H9 (cell line): ENCODE results near the gene MACROD1. TPM values are rescaled to one million over a fixed set of nuclear protein-coding genes. Genes with fewer than 3 reads are reported as not detected.

Source experiments
- DNase-seq: peaks from one replicate; pipeline ENCODE4 v3.0.0-alpha.2; 2017
- H2AFZ ChIP-seq: one replicate; pipeline ENCODE4 v1.6.1; 2013; ENCODE audit warnings: mild to moderate bottlenecking, low read length, control low read depth, moderate library complexity
- H2AK5ac ChIP-seq: 2 replicates; pipeline ENCODE4 v1.6.1; 2013; ENCODE audit warnings: low read length, control low read depth, mixed read lengths; ENCODE audit not compliant: insufficient read length
- H2BK120ac ChIP-seq: one replicate; pipeline ENCODE4 v1.6.1; 2013; ENCODE audit warnings: low read depth, mild to moderate bottlenecking, low read length, control low read depth, inconsistent platforms; ENCODE audit not compliant: poor library complexity, severe bottlenecking
- H2BK12ac ChIP-seq: 2 replicates; pipeline ENCODE4 v1.6.1; 2013; ENCODE audit warnings: low read length, control low read depth, mixed read lengths, low read depth; ENCODE audit not compliant: insufficient read length
- H2BK15ac ChIP-seq: 2 replicates; pipeline ENCODE4 v1.6.1; 2013; ENCODE audit warnings: low read depth, low read length, control low read depth
- H2BK20ac ChIP-seq: one replicate; pipeline ENCODE4 v1.6.1; 2013; ENCODE audit warnings: low read depth, mild to moderate bottlenecking, low read length, control low read depth, inconsistent platforms; ENCODE audit not compliant: poor library complexity, severe bottlenecking
- H2BK5ac ChIP-seq: 2 replicates; pipeline ENCODE4 v1.6.1; 2013; ENCODE audit warnings: low read length, control low read depth, mixed read lengths; ENCODE audit not compliant: insufficient read length
- H3K14ac ChIP-seq: 2 replicates; pipeline ENCODE4 v1.6.1; 2013; ENCODE audit warnings: low read length, control low read depth; ENCODE audit not compliant: insufficient read depth
- H3K18ac ChIP-seq: 2 replicates; pipeline ENCODE4 v1.6.1; 2013; ENCODE audit warnings: low read depth, mild to moderate bottlenecking, mixed read lengths, low read length, control low read depth; ENCODE audit not compliant: insufficient read length
- H3K23ac ChIP-seq: 2 replicates; pipeline ENCODE4 v1.6.1; 2013; ENCODE audit warnings: low read length, control low read depth, mixed read lengths, low read depth; ENCODE audit not compliant: insufficient read length
- H3K23me2 ChIP-seq: 2 replicates; pipeline ENCODE4 v1.6.1; 2013; ENCODE audit warnings: low read depth, mild to moderate bottlenecking, mixed read lengths, low read length, control low read depth; ENCODE audit not compliant: insufficient read length, poor library complexity, severe bottlenecking
- H3K27ac ChIP-seq: 2 replicates; pipeline ENCODE4 v1.5.1; 2013; ENCODE audit warnings: low read length, control low read depth, mixed read lengths, low read depth; ENCODE audit not compliant: insufficient read length
- H3K27me3 ChIP-seq: 2 replicates; pipeline ENCODE4 v1.6.1; 2013; ENCODE audit warnings: low read length, control low read depth, inconsistent platforms; ENCODE audit not compliant: insufficient read depth
- H3K4ac ChIP-seq: 2 replicates; pipeline ENCODE4 v1.6.1; 2013; ENCODE audit warnings: low read depth, mild to moderate bottlenecking, control low read depth, inconsistent platforms, low read length, moderate library complexity
- H3K4me1 ChIP-seq: 2 replicates; pipeline ENCODE4 v1.6.1; 2013; ENCODE audit warnings: low read length, control low read depth, inconsistent platforms; ENCODE audit not compliant: insufficient read depth
- H3K4me2 ChIP-seq: 2 replicates; pipeline ENCODE4 v1.6.1; 2013; ENCODE audit warnings: low read length, control low read depth, mixed read lengths; ENCODE audit not compliant: insufficient read length, insufficient read depth
- H3K56ac ChIP-seq: 2 replicates; pipeline ENCODE4 v1.6.1; 2013; ENCODE audit warnings: low read depth, mild to moderate bottlenecking, mixed read lengths, low read length, control low read depth; ENCODE audit not compliant: insufficient read length
- H3K79me1 ChIP-seq: 2 replicates; pipeline ENCODE4 v1.6.1; 2013; ENCODE audit warnings: low read depth, mild to moderate bottlenecking, moderate library complexity, low read length, control low read depth, inconsistent platforms; ENCODE audit not compliant: insufficient read depth, poor library complexity, severe bottlenecking
- H3K79me2 ChIP-seq: 2 replicates; pipeline ENCODE4 v1.6.1; 2013; ENCODE audit warnings: low read length, control low read depth, inconsistent platforms; ENCODE audit not compliant: insufficient read depth
- H3K9ac ChIP-seq: 2 replicates; pipeline ENCODE4 v1.6.1; 2013; ENCODE audit warnings: low read length, control low read depth, mixed read lengths; ENCODE audit not compliant: insufficient read length; ENCODE audit errors: extremely low read depth
- H3K9me3 ChIP-seq: one replicate; pipeline ENCODE4 v1.6.1; 2013; ENCODE audit warnings: low read depth, low read length, inconsistent platforms; ENCODE audit not compliant: control insufficient read depth
- H3T11ph ChIP-seq: one replicate; pipeline ENCODE4 v1.6.1; 2013; ENCODE audit warnings: mild to moderate bottlenecking, low read length, control low read depth, inconsistent platforms
- H4K20me1 ChIP-seq: one replicate; pipeline ENCODE4 v1.6.1; 2013; ENCODE audit not compliant: control insufficient read depth, insufficient read length, insufficient read depth
- H4K5ac ChIP-seq: 2 replicates; pipeline ENCODE4 v1.6.1; 2013; ENCODE audit warnings: low read depth, mild to moderate bottlenecking, mixed read lengths, low read length, control low read depth; ENCODE audit not compliant: insufficient read length
- H4K8ac ChIP-seq: replicated peaks from 2 replicates; pipeline ENCODE4 v1.6.1; 2013; ENCODE audit warnings: low read length, control low read depth, mixed read lengths, low read depth; ENCODE audit not compliant: insufficient read length
- H4K91ac ChIP-seq: 2 replicates; pipeline ENCODE4 v1.6.1; 2013; ENCODE audit warnings: low read depth, mild to moderate bottlenecking, moderate library complexity, mixed read lengths, low read length, control low read depth; ENCODE audit not compliant: insufficient read length
- H3K27ac Mint-ChIP-seq, 3 experiments: 2 replicates in 2 of 3; 3 replicates in 1 of 3; pipeline ENCODE4 v1.8.0; 2020 to 2021; ENCODE audit warnings: mixed read lengths in 3 of 3, mild to moderate bottlenecking in 1 of 3, moderate library complexity in 1 of 3
- H3K27me3 Mint-ChIP-seq: 2 replicates; pipeline ENCODE4 v1.8.0; 2021; ENCODE audit warnings: low read depth, mild to moderate bottlenecking, moderate library complexity, mixed read lengths
- H3K36me3 Mint-ChIP-seq, 3 experiments: 2 replicates in 2 of 3; 3 replicates in 1 of 3; pipeline ENCODE4 v1.8.0; 2020 to 2021; ENCODE audit warnings: low read depth in 3 of 3, mixed read lengths in 3 of 3; ENCODE audit not compliant: insufficient read depth in 1 of 3
- H3K4me1 Mint-ChIP-seq, 2 experiments: 2 replicates each; pipeline ENCODE4 v1.8.0; 2020; ENCODE audit warnings: mixed read lengths in 2 of 2
- H3K4me3 Mint-ChIP-seq, 2 experiments: 2 replicates in 1 of 2; 3 replicates in 1 of 2; pipeline ENCODE4 v1.8.0; 2020 to 2021; ENCODE audit warnings: mild to moderate bottlenecking in 2 of 2, mixed read lengths in 2 of 2, moderate library complexity in 1 of 2
- H3K9me3 Mint-ChIP-seq, 2 experiments: 2 replicates in 1 of 2; 3 replicates in 1 of 2; pipeline ENCODE4 v1.8.0; 2020; ENCODE audit warnings: mild to moderate bottlenecking in 2 of 2, mixed read lengths in 2 of 2, moderate library complexity in 1 of 2
- CTCF ChIP-seq: fragments of 200-600 bp; sonication (generic); conservative IDR thresholded peaks from 3 replicates; pipeline ENCODE4 v1.8.0; 2021; ENCODE audit warnings: antibody characterized with exemption, mild to moderate bottlenecking
- WGBS: extraction: QIAGEN DNeasy Blood & Tissue Kit; methylation state at CpG from one replicate; pipeline ENCODE4 v1.1.7; 2013; ENCODE audit warnings: missing lambda C conversion rate, low lambda C conversion rate, mixed read lengths; ENCODE audit not compliant: insufficient read length; ENCODE audit errors: extremely low coverage; 5-methylcytosine and 5-hydroxymethylcytosine counted together
- total RNA-seq: library from RNA; stranded (reverse); gene quantifications from 2 replicates; pipeline ENCODE4 v1.2.1, GENCODE V29; 2021

Gene MACROD1
- total RNA-seq, 1 experiment from 2014 or later, result 21.2 TPM

DNA sequence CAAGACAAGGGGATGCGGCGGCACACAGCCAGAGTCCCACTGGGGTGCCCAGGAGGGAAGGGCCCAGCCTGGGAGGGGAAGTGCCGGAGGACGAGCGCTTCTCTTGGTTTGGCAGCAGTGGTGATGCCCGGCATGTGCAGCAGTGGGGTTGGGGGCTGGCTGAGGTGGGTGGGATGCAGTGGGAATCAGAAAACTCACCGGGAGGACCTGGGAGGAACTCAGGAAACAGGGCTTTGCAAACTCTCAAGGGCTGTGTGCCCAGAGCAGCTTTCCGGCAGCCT lies 43.6 kb upstream of the MACROD1 start:
- H3K27me3 ChIP-seq, result no peaks in the 10 kb centered on the region
- no peak overlapping the region for H3T11ph ChIP-seq
- Mint-ChIP-seq H3K9me3 (no peaks in the 10 kb centered on the region), H3K27me3 (no peaks in the 10 kb centered on the region), H3K4me3 (no peak overlapping the region), H3K27ac (peak overlapping the region in 2 of 3 experiments; percentile 62 to 92; a peak in 2 of 7 replicates), H3K4me1 (peaks cover 2 to 3% of the 10 kb centered on the region in 2 experiments; a peak in 3 of 4 replicates), H3K36me3 (peaks cover 6 to 52% (median 40%) of the 10 kb centered on the region in 3 experiments)
- no peak overlapping the region for H3K4ac ChIP-seq
- H3K9me3 ChIP-seq, result no peaks in the 10 kb centered on the region
- no peak for TF ChIP-seq CTCF
- no peak overlapping the region for H2BK20ac ChIP-seq
- no peaks in the 10 kb centered on the region for H3K4me1 ChIP-seq
- no peak overlapping the region for H3K23ac ChIP-seq
- H2BK12ac ChIP-seq, result no peak overlapping the region
- no peak overlapping the region for H4K91ac ChIP-seq
- no peak overlapping the region for H3K56ac ChIP-seq
- H3K27ac ChIP-seq, result no peak overlapping the region
- H4K20me1 ChIP-seq, result no peaks in the 10 kb centered on the region
- H3K18ac ChIP-seq, result no peak overlapping the region
- no peak for DNase-seq
- H3K9ac ChIP-seq, result no peak overlapping the region
- no CpG with 5 or more reads among the region's 8 CpGs for WGBS
- no peak overlapping the region for H3K4me2 ChIP-seq
- H2BK5ac ChIP-seq, result no peak overlapping the region
- no peak overlapping the region for H4K5ac ChIP-seq
- H2BK120ac ChIP-seq, result no peak overlapping the region
- no peaks in the 10 kb centered on the region for H3K23me2 ChIP-seq
- H3K14ac ChIP-seq, result no peak overlapping the region
- H4K8ac ChIP-seq, result no peak overlapping the region
- no peak overlapping the region for H2AFZ ChIP-seq
- H2AK5ac ChIP-seq, result no peak overlapping the region
- H3K79me2 ChIP-seq, result no peaks in the 10 kb centered on the region
- H3K79me1 ChIP-seq, result no peaks in the 10 kb centered on the region
- no peak overlapping the region for H2BK15ac ChIP-seq
